Occipital lobe (tissue), 2 donors: ENCODE results near the gene IFNE. TPM values are rescaled to one million over a fixed set of nuclear protein-coding genes. Genes with fewer than 3 reads are reported as not detected.

ENCODE experiments used
- DNase-seq: peaks from one replicate; lab custom pipeline; 2025; lab: John Stamatoyannopoulos, UW
- total RNA-seq: library from RNA; depleted of rRNA; stranded (reverse); fragments of >200 nt; gene quantifications from one replicate; pipeline ENCODE4 v1.2.3, GENCODE V29; 2014

IFNE gene, protein sequence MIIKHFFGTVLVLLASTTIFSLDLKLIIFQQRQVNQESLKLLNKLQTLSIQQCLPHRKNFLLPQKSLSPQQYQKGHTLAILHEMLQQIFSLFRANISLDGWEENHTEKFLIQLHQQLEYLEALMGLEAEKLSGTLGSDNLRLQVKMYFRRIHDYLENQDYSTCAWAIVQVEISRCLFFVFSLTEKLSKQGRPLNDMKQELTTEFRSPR
- not detected for total RNA-seq

GRCh38 chr9:21482213-21482612, at the start of gene IFNE:
Gene IFNE, minus strand, starts transcription at chr9:21482313. Its CDS starts 619 bp downstream, at chr9:21481694.
- DNase-seq = no peak

DNA sequence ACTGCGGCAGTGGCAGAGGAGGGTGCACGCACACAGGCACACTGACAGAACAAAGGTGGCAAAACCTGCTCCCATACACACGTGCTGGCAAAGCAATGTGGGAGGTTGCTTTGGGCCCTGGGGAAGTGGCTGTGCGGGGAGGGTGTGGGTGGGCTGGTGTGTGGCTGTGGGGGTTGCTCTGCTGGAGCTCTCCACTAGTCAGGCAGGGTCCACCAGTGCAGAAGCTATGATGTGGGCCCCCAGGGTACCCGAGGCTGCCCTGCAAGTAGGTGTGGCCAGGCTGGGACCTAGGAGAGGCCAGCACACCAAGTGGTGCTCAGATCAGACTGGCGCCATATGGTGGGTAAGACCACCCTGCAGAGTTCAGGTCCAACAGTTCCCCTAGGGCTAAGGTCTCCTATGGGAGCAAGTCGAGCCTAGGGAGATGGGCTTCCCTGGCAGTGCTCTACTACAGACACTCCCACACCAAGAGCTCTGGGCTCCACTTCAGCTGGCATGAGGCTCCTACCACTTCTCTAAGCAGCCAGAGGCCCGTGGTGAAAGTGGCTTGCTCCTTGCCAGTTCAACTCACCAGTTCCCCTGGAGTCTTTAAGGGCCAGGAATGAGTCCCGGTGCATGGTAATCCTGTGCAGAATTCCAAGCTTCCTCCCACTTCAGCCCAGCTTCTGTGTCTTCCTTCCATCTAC, 46.2 kb upstream of the IFNE start:
- DNase-seq = no peak

DNA sequence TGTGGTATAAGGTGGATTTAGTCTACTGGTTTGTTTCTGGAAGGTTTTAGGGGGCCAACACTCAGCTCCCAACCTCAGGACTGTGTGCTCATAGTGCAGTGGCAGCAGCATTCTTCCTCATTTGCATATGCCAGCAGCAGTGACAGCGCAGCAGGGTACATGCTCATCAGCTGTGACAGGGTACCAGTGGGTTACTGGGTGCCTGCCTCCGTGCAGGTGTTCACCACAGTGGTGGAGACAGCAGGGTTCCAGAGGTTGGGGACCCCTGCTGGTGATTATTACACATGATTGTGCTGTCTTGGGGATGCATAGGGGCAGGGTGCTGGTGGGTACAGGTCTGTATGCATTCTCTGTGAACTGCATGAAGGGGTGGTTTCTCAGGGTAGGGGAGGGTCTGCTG, 45.5 kb upstream of the IFNE start:
- no peak for DNase-seq

DNA sequence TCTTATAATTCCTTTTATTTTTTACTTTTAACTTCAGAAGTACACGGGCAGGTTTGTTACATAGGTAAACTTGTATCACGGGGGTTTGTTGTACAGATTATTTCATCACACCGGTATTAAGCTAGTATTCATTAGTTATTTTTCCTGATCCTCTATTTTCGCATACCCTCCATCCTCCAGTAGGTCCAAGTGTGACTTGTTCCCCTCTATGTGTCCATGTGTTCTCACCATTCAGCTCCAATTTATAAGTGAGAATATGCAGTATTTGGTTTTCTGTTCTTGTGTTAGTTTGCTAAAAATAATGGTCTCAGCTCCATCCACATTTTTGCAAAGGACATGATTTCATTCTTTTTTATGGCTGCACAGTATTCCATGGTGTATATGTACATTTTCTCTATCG, 43.1 kb upstream of the IFNE start:
- DNase-seq = no peak

GRCh38 chr9:21524099-21524830, 42.2 kb upstream of the IFNE start:
- no peak for DNase-seq

DNA sequence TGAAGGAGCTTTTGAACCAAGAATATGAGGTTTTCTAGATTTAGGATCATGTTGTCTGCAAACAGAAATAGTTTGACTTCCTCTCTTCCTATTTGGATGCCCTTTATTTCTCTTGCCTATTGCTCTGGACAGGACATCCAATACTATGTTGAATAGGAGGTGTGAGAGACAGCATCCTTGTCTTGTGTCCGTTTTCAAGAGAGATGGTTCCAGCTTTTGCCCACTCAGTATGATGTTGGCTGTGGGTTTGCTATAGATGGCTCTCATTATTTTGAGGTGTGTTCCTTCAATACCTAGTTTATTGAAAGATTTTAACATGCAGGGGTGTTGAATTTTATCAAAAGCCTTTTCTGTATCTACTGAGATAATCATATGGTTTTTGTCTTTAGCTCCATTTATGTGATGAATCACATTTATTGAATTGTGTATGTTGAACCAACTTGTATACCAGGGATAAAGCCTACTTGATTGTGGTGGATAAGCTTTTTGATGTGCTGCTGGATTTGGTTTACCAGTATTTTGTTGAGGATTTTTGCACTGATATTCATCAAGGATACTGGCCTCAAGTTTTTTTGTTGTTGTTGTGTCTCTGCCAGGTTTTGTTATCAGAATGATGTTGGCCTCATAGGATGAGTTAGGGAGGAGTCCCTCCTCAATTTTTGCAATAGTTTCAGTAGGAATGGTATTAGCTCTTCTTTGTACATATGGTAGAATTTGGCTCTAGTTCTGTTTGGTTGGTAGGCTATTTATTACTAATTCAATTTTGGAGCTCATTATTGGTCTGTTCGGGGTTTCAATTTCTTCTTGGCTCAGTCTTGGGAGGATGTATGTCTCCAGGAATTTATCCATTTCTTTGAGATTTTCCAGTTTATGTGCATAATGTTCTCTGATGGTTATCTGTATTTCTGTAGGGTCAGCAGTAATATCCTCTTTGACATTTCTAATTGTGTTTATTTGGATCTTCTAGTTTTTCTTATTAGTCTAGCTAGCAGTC, 41.2 kb upstream of the IFNE start:
- DNase-seq = no peak

DNA sequence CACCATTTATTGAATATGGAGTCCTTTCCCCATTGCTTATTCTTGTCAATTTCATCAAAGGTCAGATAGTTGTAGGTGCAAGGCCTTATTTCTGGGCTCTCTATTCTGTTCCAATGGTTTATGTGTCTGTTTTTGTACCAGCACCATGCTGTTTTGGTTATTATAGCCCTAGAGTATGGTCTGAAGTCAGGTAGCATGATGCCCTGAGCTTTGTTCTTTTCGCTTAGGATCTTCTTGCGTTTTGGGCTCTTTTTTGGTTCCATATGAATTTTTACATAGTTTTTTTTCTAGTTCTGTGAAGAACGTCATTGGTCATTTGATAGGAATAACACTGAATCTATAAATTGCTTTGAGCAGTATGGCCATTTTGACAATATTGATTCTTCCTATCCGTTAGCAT, 40.2 kb upstream of the IFNE start:
- DNase-seq = no peak

DNA sequence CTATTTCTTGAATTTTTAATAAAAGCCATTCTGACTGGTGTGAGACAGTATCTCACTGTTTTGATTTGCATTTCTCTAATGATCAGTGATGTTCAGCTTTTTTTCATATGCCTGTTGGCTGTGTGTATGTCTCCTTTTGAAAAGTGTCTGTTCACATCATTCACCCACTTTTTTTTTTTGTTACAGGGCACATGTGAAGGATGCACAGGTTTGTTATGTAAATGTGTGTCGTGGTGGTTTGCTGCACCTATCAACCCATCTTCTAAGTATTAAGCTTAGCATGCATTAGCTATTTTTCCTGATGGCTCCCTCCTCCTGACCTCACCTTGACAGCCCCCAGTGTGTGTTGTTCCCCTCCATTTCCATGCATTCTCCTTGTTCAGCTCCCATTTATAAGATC, 39.3 kb upstream of the IFNE start:
- DNase-seq = no peak

GRCh38 chr9:21520501-21521228, 38.6 kb upstream of the IFNE start:
- no peak for DNase-seq

- DNase-seq = no peak
These were observed 37.8 kb upstream of the IFNE start for GRCh38 chr9:21519855-21520434.

- no peak for DNase-seq
These were observed 34.7 kb upstream of the IFNE start for GRCh38 chr9:21516796-21517195.

DNA sequence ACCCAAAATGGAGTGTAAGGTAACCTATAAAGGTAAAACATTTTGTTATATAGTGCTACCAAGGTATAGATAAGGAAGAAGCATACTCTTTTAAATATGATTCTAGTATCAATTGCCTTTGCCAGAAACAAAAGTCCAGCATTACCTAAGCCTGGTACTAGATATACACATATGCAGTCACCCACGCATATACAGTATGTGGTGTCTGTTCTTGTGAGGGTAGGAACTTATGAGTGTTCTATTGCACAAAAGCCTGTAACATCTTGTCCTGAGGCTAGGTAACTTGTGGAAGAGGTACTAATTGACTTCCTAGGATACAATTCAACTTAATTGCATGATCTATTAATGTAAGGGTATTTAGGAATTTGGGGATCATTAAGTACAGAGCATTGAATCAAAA, 31.3 kb upstream of the IFNE start:
- DNase-seq = no peak

DNA sequence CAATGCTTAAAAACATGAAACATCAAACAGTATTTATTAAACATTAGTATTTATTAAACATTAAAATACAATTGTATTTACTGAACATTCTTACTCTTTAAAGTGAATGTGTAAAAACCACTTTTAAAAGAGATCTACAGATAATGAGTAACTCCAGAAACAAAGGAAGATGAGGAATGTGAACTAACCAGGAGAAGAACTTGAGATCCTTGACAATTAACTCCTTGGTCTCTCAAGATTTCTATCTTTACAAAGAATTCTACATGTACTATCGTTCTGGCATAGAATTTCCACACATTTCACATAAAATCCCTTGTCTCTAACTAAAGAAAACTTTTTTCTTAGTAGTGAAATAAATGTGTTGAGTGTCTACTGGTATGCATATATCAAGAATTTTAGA, 28.7 kb upstream of the IFNE start:
- no peak for DNase-seq

DNA sequence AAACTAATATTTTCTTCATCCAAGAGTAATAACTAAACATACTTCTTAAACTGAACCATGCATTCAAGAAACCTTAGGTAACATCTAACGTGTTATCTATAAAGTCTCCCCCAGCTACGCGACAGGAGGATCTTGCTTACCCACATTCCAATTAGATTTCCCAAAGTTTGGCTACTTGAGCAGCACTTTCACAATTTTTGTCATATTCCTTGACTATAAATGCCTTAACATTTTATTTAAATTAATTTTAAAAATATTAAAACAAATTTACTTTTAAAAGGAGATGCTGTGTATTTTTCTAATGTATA, 25.3 kb upstream of the IFNE start:
- DNase-seq = no peak

GRCh38 chr9:21506626-21507482, 24.7 kb upstream of the IFNE start:
- no peak for DNase-seq

DNA sequence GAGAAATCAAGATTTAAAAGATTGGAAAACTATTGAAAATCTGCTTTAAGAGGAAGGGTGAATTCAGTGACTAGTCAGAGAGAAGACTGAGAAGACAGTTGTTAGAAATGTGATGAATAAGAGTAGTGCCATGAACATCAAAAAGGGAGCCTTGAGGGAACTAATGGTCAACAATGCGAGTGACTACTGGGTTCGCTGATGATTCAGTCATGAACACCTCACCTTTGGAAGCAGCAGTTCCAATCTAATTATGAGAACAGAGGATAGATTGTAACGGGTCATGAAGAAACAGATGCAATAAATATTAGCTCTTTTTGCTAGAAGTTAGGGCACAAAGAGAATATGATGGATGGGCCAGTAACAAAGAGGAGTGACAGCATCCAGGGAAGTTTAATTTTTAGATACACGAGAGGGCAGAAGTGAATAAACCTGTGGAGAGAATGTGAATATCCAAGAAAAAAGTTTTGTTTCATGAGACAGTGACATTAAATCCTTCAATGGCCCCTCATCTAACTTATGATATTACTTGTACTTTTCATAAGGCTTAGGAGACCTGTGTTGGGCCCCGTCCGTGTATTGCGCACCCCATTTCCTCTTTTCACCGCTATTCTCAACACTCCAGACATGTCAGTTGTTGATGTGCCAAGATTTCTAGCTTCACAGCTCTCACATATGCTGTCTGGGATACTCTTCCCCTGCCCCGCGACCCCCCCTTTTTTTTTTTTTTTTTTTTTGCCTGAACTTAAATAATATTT, 23.5 kb upstream of the IFNE start:
- no peak for DNase-seq

GRCh38 chr9:21504894-21505293, 22.8 kb upstream of the IFNE start:
- DNase-seq = no peak

- no peak for DNase-seq
These were observed 22.0 kb upstream of the IFNE start for GRCh38 chr9:21504113-21504512.

GRCh38 chr9:21502586-21502985, 20.5 kb upstream of the IFNE start:
- no peak for DNase-seq
